Measurements from ENCODE around the gene CENPF. TPM values are rescaled to one million over a fixed set of nuclear protein-coding genes. Genes with fewer than 3 reads are reported as not detected.
"Not testable (repeated sequence)": the region's sequence is repeated elsewhere in the genome, so short reads cannot be mapped to it uniquely, and the experiment has no call there.

CENPF gene
- total RNA-seq, 2 experiments from 2014 or later, result 110 to 173 TPM

DNA sequence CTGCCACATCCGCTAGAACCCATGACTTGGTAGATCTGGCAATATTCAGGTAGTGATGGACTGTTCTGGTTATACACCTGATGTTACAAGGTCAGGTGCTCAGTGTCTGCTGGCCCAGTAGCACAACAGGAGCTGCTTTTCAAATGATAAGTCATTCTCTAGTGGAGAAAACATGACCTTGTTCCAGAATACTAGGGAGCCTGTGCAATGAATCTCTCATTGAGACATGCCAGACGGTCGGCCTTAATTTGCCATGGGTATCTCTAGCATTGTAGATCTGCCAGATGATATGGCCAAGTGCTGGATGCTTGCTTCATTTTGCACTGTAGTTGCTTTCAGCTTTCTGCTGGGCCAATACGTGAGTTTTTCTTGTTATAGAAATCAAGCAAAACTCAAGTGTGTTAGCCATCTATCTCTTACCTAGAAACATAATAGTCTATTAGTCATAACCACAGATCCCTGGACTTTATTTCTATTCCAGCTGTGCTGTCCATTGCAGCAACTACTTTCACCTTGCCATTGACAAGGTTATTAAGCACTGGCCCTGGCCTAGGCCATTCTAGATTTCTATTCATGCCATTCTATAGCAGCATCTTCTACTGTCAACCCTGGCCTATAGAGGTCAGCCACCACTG, 13.9 kb upstream of the CENPF start:
- CTCF ChIA-PET (ENCODE audit: unreplicated experiment), result no interaction called here
- Histone ChIP-seq H3K27ac (ENCODE audit: low read depth, low read length, poor library complexity, severe bottlenecking) (no peak overlapping the region), H3K9me2 (ENCODE audit: insufficient read depth, low read length) (no peaks in the 10 kb centered on the region), H2AFZ (ENCODE audit: low read length) (no peak overlapping the region), H3K4me3 (ENCODE audit: low read depth, low read length, poor library complexity, severe bottlenecking) (no peak overlapping the region), H3K9me3 (ENCODE audit: low read length) (no peaks in the 10 kb centered on the region), H3K79me2 (ENCODE audit: insufficient read depth, low read depth, low read length) (no peaks in the 10 kb centered on the region), H3K4me2 (ENCODE audit: low read length) (no peak overlapping the region), H4K20me1 (ENCODE audit: insufficient read depth, low read length) (no peaks in the 10 kb centered on the region), H3K36me3 (ENCODE audit: insufficient read depth, low read length) (no peaks in the 10 kb centered on the region), H3K4me1 (ENCODE audit: insufficient read depth, low read length, poor library complexity, severe bottlenecking) (no peaks in the 10 kb centered on the region)
- no peak for TF ChIP-seq EZH2phosphoT487 (IDR thresholded peaks at IDR 0.05; ENCODE audit: borderline replicate concordance, low read depth, low read length)
- TF ChIP-seq, protein P1, sequence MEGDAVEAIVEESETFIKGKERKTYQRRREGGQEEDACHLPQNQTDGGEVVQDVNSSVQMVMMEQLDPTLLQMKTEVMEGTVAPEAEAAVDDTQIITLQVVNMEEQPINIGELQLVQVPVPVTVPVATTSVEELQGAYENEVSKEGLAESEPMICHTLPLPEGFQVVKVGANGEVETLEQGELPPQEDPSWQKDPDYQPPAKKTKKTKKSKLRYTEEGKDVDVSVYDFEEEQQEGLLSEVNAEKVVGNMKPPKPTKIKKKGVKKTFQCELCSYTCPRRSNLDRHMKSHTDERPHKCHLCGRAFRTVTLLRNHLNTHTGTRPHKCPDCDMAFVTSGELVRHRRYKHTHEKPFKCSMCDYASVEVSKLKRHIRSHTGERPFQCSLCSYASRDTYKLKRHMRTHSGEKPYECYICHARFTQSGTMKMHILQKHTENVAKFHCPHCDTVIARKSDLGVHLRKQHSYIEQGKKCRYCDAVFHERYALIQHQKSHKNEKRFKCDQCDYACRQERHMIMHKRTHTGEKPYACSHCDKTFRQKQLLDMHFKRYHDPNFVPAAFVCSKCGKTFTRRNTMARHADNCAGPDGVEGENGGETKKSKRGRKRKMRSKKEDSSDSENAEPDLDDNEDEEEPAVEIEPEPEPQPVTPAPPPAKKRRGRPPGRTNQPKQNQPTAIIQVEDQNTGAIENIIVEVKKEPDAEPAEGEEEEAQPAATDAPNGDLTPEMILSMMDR (conservative IDR thresholded peaks at IDR 0.05; ENCODE audit: low read length), result no peak
- no peak for DNase-seq (ENCODE audit: low spot score)
- BruUV-seq (replicated peaks), result no TSS peak
- POLR2A ChIA-PET, result no interaction called here
- intact Hi-C loops (cut with micrococcal nuclease; ENCODE audit: unreplicated experiment), result loop anchor here (5.0 kb wide), 1 partner anchor 372 kb away; no protein-coding TSS in a partner anchor

DNA sequence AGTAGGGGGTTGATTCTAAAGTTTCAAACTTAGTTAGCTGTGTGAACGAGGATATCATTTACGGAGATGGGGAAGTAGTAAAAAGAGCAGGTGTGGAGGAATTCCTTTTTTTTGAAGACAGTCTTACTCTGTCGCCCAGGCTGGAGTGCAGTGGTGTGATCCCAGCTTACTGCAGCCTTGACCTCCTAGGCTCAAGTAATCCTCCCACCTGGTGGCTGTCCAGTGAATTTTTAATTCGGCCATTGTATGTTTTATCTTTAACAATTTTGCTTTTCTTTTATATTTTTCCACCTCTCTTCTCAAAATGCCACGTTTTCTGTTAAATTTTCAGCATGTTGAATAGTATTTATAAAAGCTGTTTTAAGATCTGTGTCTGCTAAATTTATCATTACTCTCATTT, 12.3 kb upstream of the CENPF start:
- no peaks in the 10 kb centered on the region for H4K20me1 ChIP-seq (ENCODE audit: insufficient read depth, low read length)
- H3K4me3 ChIP-seq (ENCODE audit: low read depth, low read length, poor library complexity, severe bottlenecking), result no peak overlapping the region
- intact Hi-C loops (cut with micrococcal nuclease; ENCODE audit: unreplicated experiment), result no loop called here
- H3K4me2 ChIP-seq (ENCODE audit: low read length), result no peak overlapping the region
- H2AFZ ChIP-seq (ENCODE audit: low read length), result no peak overlapping the region
- no peaks in the 10 kb centered on the region for H3K36me3 ChIP-seq (ENCODE audit: insufficient read depth, low read length)
- H3K9me2 ChIP-seq (ENCODE audit: insufficient read depth, low read length), result no peaks in the 10 kb centered on the region
- TF ChIP-seq EZH2phosphoT487 (IDR thresholded peaks at IDR 0.05; ENCODE audit: borderline replicate concordance, low read depth, low read length), result no peak
- no peak overlapping the region for H3K27ac ChIP-seq (ENCODE audit: low read depth, low read length, poor library complexity, severe bottlenecking)
- H3K4me1 ChIP-seq (ENCODE audit: insufficient read depth, low read length, poor library complexity, severe bottlenecking), result no peaks in the 10 kb centered on the region
- no peaks in the 10 kb centered on the region for H3K79me2 ChIP-seq (ENCODE audit: insufficient read depth, low read depth, low read length)
- no peak for DNase-seq (ENCODE audit: low spot score)
- BruUV-seq (replicated peaks), result no TSS peak
- no peaks in the 10 kb centered on the region for H3K9me3 ChIP-seq (ENCODE audit: low read length)
- ChIA-PET POLR2A (interaction anchor here (1.7 kb wide), 1 partner anchor 45 kb away, joined by 5 read pairs; no protein-coding TSS in a partner anchor), CTCF (ENCODE audit: unreplicated experiment) (no interaction called here)

DNA sequence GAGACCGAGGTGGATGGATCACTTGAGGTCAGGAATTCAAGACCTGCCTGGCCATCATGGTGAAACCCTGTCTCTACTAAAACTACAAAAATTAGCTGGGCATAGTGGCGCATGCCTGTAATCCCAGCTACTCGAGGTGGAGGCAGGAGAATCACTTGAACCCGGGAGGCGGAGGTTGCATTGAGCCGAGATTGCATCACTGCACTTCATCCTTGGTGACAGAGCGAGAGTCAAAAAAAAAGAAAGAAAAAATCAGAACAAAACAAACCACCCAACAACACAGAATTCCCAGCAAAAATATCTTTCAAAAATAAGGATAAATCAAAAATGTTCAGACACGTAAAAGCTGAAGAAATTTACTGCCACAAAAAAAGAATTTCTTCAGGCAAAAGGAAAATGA, 11.1 kb upstream of the CENPF start:
- POLR2A ChIA-PET, result interaction anchor here (1.0 to 1.7 kb wide), 4 partner anchors 11 to 44 kb away, joined by 3 to 5 read pairs (median 3); no protein-coding TSS in a partner anchor
- BruUV-seq (replicated peaks); CTCF ChIA-PET (ENCODE audit: unreplicated experiment); H4K20me1 ChIP-seq (ENCODE audit: insufficient read depth, low read length); H3K79me2 ChIP-seq (ENCODE audit: insufficient read depth, low read depth, low read length); H2AFZ ChIP-seq (ENCODE audit: low read length); H3K4me1 ChIP-seq (ENCODE audit: insufficient read depth, low read length, poor library complexity, severe bottlenecking); H3K4me2 ChIP-seq (ENCODE audit: low read length); H3K36me3 ChIP-seq (ENCODE audit: insufficient read depth, low read length); intact Hi-C loops (cut with micrococcal nuclease; ENCODE audit: unreplicated experiment); H3K9me3 ChIP-seq (ENCODE audit: low read length); H3K9me2 ChIP-seq (ENCODE audit: insufficient read depth, low read length); H3K4me3 ChIP-seq (ENCODE audit: low read depth, low read length, poor library complexity, severe bottlenecking); H3K27ac ChIP-seq (ENCODE audit: low read depth, low read length, poor library complexity, severe bottlenecking); DNase-seq (ENCODE audit: low spot score): not testable (repeated sequence)

All from OCI-LY7 (cell line).